ENCODE measurements around the gene EID3.

The EID3 gene

DNA sequence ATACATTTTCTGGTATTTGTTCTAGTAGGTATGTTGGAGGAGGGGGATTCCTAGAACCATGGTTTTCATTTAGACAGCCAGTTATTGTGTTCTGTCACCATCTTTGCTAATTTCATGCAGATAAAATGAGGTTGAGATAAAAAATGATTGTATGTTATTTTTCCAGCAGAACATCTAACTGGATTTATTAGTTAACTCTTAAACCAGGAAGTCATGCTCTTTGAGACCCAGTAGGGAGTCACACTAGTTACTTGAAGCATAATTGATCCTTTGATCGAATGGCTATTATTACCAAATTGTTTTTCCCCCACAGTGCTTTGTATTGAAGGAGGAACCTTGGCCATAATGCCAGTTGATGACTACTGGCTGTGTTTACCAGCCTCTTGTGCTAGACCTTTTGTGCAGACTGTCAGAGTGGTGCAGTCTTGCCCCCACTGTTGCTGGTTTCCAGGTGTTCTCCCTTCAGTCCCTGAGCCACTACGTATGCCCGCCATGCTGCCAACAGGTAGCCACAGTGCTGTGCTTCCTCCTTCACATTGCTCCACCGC is 6.0 kb downstream of the EID3 start:
- H3K36me3 Mint-ChIP-seq (ENCODE audit: insufficient read depth), result peaks cover 16% of the 10 kb centered on the region
- ATAC-seq (replicated peaks; ENCODE audit: extremely low read depth, poor library complexity, severe bottlenecking), result no peak
- H3K27ac Mint-ChIP-seq (ENCODE audit: low read depth), result peak overlapping the region; percentile 16
- no peak overlapping the region for H3K4me3 Mint-ChIP-seq
- no peaks in the 10 kb centered on the region for H3K27me3 Mint-ChIP-seq
- no peak for DNase-seq (ENCODE audit: low spot score in 2 of 2)
- no peaks in the 10 kb centered on the region for H3K9me3 Mint-ChIP-seq
- H3K4me1 Mint-ChIP-seq, result peaks cover 43% of the 10 kb centered on the region

DNA sequence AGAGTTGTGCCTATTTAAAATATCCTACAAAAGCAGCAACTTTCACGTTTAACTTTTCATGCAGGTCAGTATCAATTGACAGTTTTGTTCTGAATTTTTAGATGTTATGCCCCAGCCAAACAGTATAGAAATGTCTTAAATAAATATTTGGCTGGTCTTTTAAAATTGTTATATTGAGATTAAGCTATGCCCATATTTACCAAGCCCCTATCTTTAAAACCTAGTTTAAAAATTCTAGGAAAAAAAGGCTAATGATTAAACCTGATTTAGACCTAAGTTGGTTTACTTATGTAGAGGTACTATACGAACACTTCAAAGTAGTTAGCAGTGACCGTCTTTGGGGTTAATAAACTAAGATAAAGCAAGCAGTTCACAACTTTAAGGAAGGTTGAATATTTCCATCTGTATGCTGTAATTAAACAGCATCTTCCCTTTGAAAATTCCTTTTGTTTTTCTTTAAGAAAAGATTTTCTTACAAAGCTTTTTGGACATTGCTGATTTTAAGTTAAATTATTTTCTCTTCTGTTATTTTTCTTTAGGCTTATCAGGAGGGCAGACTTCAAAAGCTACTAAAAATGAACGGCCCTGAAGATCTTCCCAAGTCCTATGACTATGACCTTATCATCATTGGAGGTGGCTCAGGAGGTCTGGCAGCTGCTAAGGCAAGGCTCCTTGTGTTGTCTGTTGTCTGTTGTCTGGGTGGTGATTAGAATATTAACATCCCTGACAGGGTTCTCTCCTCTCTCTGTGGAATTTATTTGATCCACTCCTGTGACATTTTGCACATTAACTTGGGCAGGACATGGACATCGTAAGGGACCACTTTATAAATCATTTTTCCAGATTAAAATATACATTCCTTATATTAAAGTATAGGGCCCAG is 7.5 kb downstream of the EID3 start:
- Mint-ChIP-seq H3K36me3 (ENCODE audit: insufficient read depth) (peaks cover 28% of the 10 kb centered on the region), H3K27ac (ENCODE audit: low read depth) (no peak overlapping the region), H3K9me3 (no peaks in the 10 kb centered on the region), H3K4me3 (no peak overlapping the region), H3K27me3 (no peaks in the 10 kb centered on the region), H3K4me1 (peaks cover 29% of the 10 kb centered on the region)
- ATAC-seq (replicated peaks; ENCODE audit: extremely low read depth, poor library complexity, severe bottlenecking) (no peak), DNase-seq (ENCODE audit: low spot score in 2 of 2) (no peak)

DNA sequence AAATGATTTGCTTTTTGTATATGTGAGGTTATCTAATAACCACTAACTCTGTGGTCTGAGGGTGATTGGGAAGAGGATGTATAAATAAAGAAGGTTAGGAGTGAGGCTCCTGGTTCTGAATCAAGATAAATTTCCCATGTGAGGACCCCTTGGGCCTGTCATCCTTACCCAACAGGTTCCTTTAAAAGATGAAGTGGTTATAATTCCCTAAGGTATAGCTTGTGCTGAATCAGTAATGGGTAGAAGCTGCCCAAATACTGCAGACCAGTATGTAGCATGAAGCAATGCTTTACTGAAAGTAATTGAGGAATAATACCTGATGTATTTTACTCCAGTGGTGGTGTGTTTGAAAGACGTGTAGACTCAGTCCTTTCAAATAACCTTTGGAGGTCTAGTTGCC is 8.7 kb downstream of the EID3 start:
- H3K27ac Mint-ChIP-seq (ENCODE audit: low read depth), result no peak overlapping the region
- ATAC-seq (replicated peaks; ENCODE audit: extremely low read depth, poor library complexity, severe bottlenecking), result no peak
- H3K4me1 Mint-ChIP-seq, result peaks cover 16% of the 10 kb centered on the region
- H3K27me3 Mint-ChIP-seq, result no peaks in the 10 kb centered on the region
- no peak for DNase-seq (ENCODE audit: low spot score in 2 of 2)
- H3K36me3 Mint-ChIP-seq (ENCODE audit: insufficient read depth), result peaks cover 32% of the 10 kb centered on the region
- no peaks in the 10 kb centered on the region for H3K9me3 Mint-ChIP-seq
- no peak overlapping the region for H3K4me3 Mint-ChIP-seq

DNA sequence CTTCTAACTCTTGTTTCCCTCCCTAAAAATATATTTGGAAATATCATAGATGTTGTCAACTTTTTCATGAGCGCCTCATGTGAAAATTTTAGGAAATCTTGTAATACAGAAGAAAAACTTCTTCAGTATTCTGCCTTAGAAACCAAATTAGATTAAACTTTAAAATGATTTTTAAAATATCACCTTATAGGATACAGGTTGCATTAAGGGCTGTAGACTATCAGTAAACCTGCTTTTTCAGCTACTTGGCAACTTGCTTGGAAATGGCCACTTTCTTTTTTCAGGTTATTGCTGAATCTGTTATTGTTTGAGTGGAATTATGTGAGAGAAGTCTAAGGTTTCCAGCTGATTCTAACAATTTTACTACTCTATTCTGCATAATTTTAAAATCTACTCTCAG is 9.1 kb downstream of the EID3 start:
- DNase-seq (ENCODE audit: low spot score in 2 of 2) (no peak), ATAC-seq (replicated peaks; ENCODE audit: extremely low read depth, poor library complexity, severe bottlenecking) (no peak)
- H3K27ac Mint-ChIP-seq (ENCODE audit: low read depth), result no peak overlapping the region
- H3K9me3 Mint-ChIP-seq, result no peaks in the 10 kb centered on the region
- H3K4me3 Mint-ChIP-seq, result no peak overlapping the region
- no peaks in the 10 kb centered on the region for H3K27me3 Mint-ChIP-seq
- H3K4me1 Mint-ChIP-seq, result peaks cover 12% of the 10 kb centered on the region
- peaks cover 32% of the 10 kb centered on the region for H3K36me3 Mint-ChIP-seq (ENCODE audit: insufficient read depth)

DNA sequence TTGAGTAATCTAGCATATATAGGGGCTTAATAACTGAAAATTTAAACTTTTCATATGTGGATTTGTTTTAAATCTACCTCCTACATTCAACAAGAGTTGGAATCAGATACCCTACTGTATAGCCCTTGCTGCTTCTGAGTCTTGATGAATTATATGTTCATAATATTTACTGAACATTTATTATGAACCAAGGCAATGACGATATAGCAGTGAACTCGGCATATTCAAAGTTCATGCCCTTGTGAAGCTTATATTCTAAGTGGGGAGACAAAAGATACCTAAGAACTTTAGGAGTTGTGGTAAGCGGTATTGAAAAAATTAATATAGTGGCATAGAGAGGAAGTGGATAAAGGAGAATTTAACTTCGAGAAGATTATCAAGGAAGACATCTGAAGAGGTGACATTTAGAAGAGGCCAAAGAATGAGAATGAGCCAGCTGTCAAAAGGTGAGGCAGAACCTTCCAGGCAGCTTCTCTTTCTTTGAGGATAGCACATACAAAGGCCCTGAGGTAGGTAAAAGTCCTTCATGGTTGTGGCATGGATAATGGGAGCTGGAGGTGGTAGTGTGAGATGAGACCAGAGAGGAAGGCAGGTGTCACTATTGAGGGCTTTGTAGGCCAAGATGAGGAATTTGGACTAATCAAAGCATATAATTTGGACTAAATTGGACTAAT is 10.2 kb downstream of the EID3 start:
- peaks cover 32% of the 10 kb centered on the region for H3K36me3 Mint-ChIP-seq (ENCODE audit: insufficient read depth)
- H3K4me1 Mint-ChIP-seq, result peaks cover 11% of the 10 kb centered on the region
- H3K4me3 Mint-ChIP-seq, result no peak overlapping the region
- no peak for ATAC-seq (replicated peaks; ENCODE audit: extremely low read depth, poor library complexity, severe bottlenecking)
- H3K9me3 Mint-ChIP-seq, result no peaks in the 10 kb centered on the region
- DNase-seq (ENCODE audit: low spot score in 2 of 2), result no peak
- no peaks in the 10 kb centered on the region for H3K27me3 Mint-ChIP-seq
- H3K27ac Mint-ChIP-seq (ENCODE audit: low read depth), result no peak overlapping the region

DNA sequence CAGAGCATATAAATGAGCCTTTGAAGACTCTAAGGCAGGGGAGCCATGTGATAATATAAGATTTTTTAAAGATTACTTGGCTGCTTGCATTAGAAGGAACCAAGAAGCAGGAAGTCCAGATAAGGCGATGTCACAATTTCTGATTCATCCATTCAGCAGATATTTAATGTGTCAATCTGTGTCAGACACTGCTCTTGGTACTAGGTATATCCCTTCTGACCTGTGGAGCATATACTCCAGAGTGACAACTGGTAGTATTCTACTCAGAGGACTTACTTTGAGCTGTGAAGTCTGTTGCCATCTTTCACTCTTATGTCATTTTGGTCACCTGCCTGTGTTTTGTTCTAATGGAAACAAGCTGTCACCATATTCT is 10.7 kb downstream of the EID3 start:
- Mint-ChIP-seq H3K27me3 (no peaks in the 10 kb centered on the region), H3K4me3 (no peak overlapping the region), H3K36me3 (ENCODE audit: insufficient read depth) (peaks cover 34% of the 10 kb centered on the region), H3K27ac (ENCODE audit: low read depth) (no peak overlapping the region), H3K9me3 (no peaks in the 10 kb centered on the region), H3K4me1 (peaks cover 11% of the 10 kb centered on the region)
- no peak for ATAC-seq (replicated peaks; ENCODE audit: extremely low read depth, poor library complexity, severe bottlenecking)
- no peak for DNase-seq (ENCODE audit: low spot score in 2 of 2)

DNA sequence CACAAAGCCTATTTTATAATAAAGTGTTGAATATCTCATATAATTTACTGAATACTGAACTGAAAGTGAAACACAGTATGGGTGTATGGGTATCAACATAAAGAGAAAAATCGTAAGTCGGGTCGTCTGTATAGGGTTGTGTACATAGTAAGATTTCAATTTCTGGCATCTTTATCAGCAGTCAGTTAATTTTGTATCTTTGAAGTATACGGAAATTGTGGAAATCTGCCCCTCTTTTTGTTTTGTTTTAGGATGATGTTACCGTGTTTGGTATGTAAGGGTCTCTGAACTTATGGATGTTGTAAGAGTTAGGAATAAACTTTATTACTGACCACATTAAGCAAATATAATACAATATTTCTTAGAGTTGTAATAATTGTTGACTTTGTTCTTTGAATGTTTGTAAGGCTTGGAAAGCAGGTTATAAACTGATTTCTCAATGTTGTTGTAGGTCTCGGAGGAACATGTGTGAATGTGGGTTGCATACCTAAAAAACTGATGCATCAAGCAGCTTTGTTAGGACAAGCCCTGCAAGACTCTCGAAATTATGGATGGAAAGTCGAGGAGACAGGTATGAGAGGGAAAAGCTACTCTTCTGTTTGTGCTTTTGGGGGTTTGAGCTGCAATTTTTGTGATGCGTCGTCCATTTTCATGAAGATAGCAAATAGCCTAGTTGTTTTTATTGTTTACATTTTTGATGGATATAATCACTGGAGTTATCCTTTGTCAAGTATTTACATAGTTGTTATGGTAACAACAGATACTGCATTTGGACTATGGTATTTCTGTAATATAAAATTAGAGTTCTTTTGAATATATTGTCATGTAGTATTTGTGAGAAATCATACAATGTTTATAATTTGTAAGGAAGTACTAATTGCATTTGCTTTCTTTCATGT is 12.0 kb downstream of the EID3 start:
- H3K4me1 Mint-ChIP-seq, result peaks cover 5% of the 10 kb centered on the region
- H3K9me3 Mint-ChIP-seq, result no peaks in the 10 kb centered on the region
- H3K4me3 Mint-ChIP-seq, result no peak overlapping the region
- H3K27me3 Mint-ChIP-seq, result no peaks in the 10 kb centered on the region
- no peak overlapping the region for H3K27ac Mint-ChIP-seq (ENCODE audit: low read depth)
- no peak for DNase-seq (ENCODE audit: low spot score in 2 of 2)
- peaks cover 42% of the 10 kb centered on the region for H3K36me3 Mint-ChIP-seq (ENCODE audit: insufficient read depth)
- ATAC-seq (replicated peaks; ENCODE audit: extremely low read depth, poor library complexity, severe bottlenecking), result no peak

DNA sequence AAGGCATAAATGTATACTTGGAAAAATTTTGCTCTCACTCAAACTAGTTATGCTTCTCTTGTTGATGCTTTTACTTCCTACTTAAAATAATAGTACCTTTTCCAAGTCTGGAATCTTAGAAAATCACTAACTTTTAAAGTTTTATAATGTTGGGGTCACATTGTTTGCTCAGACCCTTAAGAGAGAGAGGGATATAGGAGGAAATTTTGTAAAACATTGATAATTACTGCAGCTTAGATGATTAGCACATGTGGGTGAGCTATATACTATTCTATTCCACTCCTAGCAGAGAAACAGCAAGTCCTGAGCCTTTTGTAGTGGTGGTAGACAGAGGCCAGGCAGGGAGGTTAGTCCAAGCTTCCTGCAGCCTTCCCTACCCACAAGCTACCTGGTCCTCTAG is 13.4 kb downstream of the EID3 start:
- Mint-ChIP-seq H3K27ac (ENCODE audit: low read depth) (no peak overlapping the region), H3K27me3 (no peaks in the 10 kb centered on the region), H3K9me3 (no peaks in the 10 kb centered on the region), H3K4me1 (peaks cover 5% of the 10 kb centered on the region), H3K36me3 (ENCODE audit: insufficient read depth) (peaks cover 49% of the 10 kb centered on the region), H3K4me3 (no peak overlapping the region)
- DNase-seq (ENCODE audit: low spot score in 2 of 2), result no peak
- no peak for ATAC-seq (replicated peaks; ENCODE audit: extremely low read depth, poor library complexity, severe bottlenecking)

DNA sequence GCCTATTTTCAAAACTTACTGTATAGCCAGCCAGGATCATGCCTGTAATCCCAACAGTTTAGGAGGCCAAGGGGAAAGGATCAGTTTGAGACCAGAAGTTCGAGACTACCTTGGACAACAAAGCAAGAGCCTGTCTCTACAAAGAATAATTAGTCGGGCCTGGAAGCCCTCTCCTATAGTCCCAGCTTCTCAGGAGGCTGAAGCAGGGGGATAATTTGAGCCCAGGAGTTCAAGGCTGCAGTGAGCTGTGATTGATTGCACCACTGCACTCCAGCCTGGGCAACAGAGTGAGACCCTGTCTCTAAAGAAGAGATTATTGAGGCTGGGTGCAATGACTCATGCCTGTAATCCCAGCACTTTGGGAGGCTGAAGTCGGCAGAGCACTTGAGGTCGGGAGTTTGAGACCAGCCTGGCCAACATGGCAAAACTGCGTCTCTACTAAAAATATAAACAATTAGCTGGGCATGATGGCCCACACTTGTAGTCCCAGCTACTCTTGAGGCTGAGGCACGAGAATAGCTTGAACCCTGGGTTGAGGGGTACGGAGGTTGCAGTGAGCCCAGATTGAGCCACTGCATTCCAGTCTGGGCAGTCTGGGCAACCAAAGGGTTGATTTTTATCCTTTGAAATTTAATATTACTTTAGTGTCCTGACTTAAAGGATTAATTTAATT is 14.1 kb downstream of the EID3 start:
- Mint-ChIP-seq H3K4me3 (no peak overlapping the region), H3K4me1 (peaks cover 5% of the 10 kb centered on the region), H3K9me3 (no peaks in the 10 kb centered on the region), H3K27ac (ENCODE audit: low read depth) (no peak overlapping the region), H3K27me3 (no peaks in the 10 kb centered on the region), H3K36me3 (ENCODE audit: insufficient read depth) (peaks cover 50% of the 10 kb centered on the region)
- DNase-seq (ENCODE audit: low spot score in 2 of 2) (no peak), ATAC-seq (replicated peaks; ENCODE audit: extremely low read depth, poor library complexity, severe bottlenecking) (no peak)

DNA sequence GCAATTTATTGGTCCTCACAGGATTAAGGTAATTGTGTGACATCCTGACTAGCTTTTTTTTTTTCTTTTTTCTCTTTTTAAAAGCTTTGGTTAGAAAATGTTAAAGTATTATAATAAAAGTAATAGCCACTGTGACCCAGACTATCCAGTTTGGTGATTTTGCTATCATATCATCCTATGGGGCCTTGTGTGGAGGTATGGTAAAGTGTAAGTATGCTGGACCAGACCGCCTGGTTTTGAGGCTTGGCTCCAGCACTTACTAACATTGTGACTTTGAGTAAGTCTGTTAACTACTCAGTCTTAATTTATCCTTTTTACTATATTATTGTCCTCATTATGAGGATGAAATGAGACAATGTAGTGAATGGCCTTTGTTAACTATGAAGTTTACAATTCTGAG is 15.5 kb downstream of the EID3 start:
- Mint-ChIP-seq H3K27ac (ENCODE audit: low read depth) (no peak overlapping the region), H3K36me3 (ENCODE audit: insufficient read depth) (peaks cover 44% of the 10 kb centered on the region), H3K9me3 (no peaks in the 10 kb centered on the region), H3K4me1 (peaks cover under 1% of the 10 kb centered on the region), H3K27me3 (no peaks in the 10 kb centered on the region), H3K4me3 (no peak overlapping the region)
- no peak for ATAC-seq (replicated peaks; ENCODE audit: extremely low read depth, poor library complexity, severe bottlenecking)
- DNase-seq (ENCODE audit: low spot score in 2 of 2), result no peak

DNA sequence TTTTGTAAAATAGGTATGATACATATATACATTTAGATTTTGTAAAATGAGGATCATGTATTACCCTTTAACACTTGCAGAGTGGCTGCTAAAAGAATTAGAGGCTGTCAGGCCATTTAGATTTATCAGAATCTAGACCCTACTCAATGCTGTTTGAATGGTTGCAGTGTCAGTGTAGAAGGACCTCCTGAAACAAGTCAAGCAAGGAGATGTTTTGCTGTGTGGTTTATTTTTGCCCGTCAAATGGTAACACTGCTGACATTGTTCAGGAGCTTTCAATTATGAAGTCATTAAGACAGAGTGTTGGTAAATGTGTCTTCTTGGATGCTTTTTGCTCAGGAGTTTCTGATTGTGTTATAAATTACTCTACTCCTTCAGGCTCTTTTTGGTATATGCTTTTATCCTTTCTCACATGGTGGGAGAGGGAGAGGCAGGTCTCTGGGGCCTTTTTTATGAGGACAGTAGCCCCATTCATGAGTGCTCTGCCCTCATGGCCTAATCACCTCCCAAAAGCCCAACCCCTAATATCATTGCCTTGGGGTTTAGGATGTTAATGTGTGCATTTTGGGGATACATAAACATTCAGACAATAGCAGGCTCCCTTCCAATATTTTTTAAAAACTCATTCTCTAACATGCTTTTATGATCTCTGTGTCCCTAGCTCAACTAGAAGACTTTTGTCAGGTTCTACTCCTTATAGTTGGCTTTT is 16.5 kb downstream of the EID3 start:
- no peak overlapping the region for H3K4me3 Mint-ChIP-seq
- no peaks in the 10 kb centered on the region for H3K27me3 Mint-ChIP-seq
- H3K4me1 Mint-ChIP-seq, result no peaks in the 10 kb centered on the region
- no peak overlapping the region for H3K27ac Mint-ChIP-seq (ENCODE audit: low read depth)
- H3K36me3 Mint-ChIP-seq (ENCODE audit: insufficient read depth), result peaks cover 41% of the 10 kb centered on the region
- no peaks in the 10 kb centered on the region for H3K9me3 Mint-ChIP-seq
- ATAC-seq (replicated peaks; ENCODE audit: extremely low read depth, poor library complexity, severe bottlenecking) (no peak), DNase-seq (ENCODE audit: low spot score in 2 of 2) (no peak)
